Sigmoid colon (tissue), 7 donors: ENCODE data around the gene RETN. TPM values are rescaled to one million over a fixed set of nuclear protein-coding genes. Genes with fewer than 3 reads are reported as not detected.

Experiments
- DNase-seq: peaks from one replicate; pipeline ENCODE4 v3.0.0-alpha.2; 2019
- H3K27ac ChIP-seq, 4 donors: fragments of 200-600 bp; sonication (generic); one replicate each; pipeline ENCODE4 v1.5.1; 2016 to 2019; ENCODE audit warnings: mild to moderate bottlenecking in 1 of 4
- H3K27me3 ChIP-seq, 3 donors: fragments of 200-600 bp; sonication (generic); one replicate each; pipeline ENCODE4 v1.5.1; 2019; ENCODE audit warnings: mild to moderate bottlenecking in 1 of 3
- H3K36me3 ChIP-seq, 4 donors: fragments of 200-600 bp; sonication (generic); one replicate each; pipeline ENCODE4 v1.5.1; 2016 to 2019
- H3K4me1 ChIP-seq, 4 donors: fragments of 200-600 bp; sonication (generic); one replicate each; pipeline ENCODE4 v1.5.1; 2017 to 2019
- H3K4me3 ChIP-seq, 4 donors: fragments of 200-600 bp; sonication (generic); one replicate each; pipeline ENCODE4 v1.5.1; 2017 to 2019; ENCODE audit warnings: mild to moderate bottlenecking in 2 of 4, moderate library complexity in 1 of 4
- H3K9me3 ChIP-seq, 4 donors: fragments of 200-600 bp in 3 of 4; sonication (generic) in 3 of 4; one replicate each; pipeline versions ENCODE4 v1.5.1 to v1.6.1; 2013 to 2019
- EP300 ChIP-seq, 4 donors: sonication (generic); formaldehyde crosslinking; IDR thresholded peaks; one replicate each; pipeline ENCODE4 v1.6.1; 2017; ENCODE audit warnings: antibody characterized with exemption in 4 of 4
- POLR2A ChIP-seq, 2 donors: fragments of 450-650 bp; IDR thresholded peaks; one replicate each; pipeline ENCODE4 v1.6.1; 2016; ENCODE audit warnings: antibody characterized with exemption in 2 of 2, mild to moderate bottlenecking in 2 of 2, moderate library complexity in 2 of 2
- POLR2AphosphoS5 ChIP-seq, 4 donors: sonication (generic); formaldehyde crosslinking; IDR thresholded peaks; one replicate each; pipeline ENCODE4 v1.6.1; 2017; ENCODE audit warnings: antibody characterized with exemption in 4 of 4
- WGBS, 2 donors: extraction: QIAGEN DNeasy Blood & Tissue Kit; methylation state at CpG; one replicate each; pipeline ENCODE4 v1.1.7; 2013; 5-methylcytosine and 5-hydroxymethylcytosine counted together
- intact Hi-C: fragments of 100-400 bp; cut with DNase I; formaldehyde crosslinking; loops from one replicate; pipeline ENCODE4 v1.15.1; 2023
- polyA plus RNA-seq, 3 donors: library from polyadenylated mRNA; stranded (reverse); fragments of 200-250 nt; gene quantifications; one replicate each; pipeline ENCODE4 v1.2.3, GENCODE V29; 2013
- total RNA-seq, 4 donors: library from RNA; depleted of rRNA; stranded (reverse); fragments of >200 nt; gene quantifications; one replicate each; pipeline ENCODE4 v1.1.0, GENCODE V29; 2016
- TF ChIP-seq, protein P1 (sequence below), 4 experiments: fragments of 450-650 bp in 3 of 4; fragments of 200-600 bp in 1 of 4; IDR thresholded peaks; one replicate each; pipeline ENCODE4 v1.5.1; 2016 to 2019; ENCODE audit warnings: antibody characterized with exemption in 4 of 4, mild to moderate bottlenecking in 3 of 4, moderate library complexity in 2 of 4
- donor health status: healthy with polysubstance abuse.
- donor health status: Bipolar disorder and iron deficiency.
- donor health status: healthy.

The RETN gene
- total and polyA plus RNA-seq, 7 donors = 3.6 to 38.1 (median 8.6) TPM; not detected in 4

DNA sequence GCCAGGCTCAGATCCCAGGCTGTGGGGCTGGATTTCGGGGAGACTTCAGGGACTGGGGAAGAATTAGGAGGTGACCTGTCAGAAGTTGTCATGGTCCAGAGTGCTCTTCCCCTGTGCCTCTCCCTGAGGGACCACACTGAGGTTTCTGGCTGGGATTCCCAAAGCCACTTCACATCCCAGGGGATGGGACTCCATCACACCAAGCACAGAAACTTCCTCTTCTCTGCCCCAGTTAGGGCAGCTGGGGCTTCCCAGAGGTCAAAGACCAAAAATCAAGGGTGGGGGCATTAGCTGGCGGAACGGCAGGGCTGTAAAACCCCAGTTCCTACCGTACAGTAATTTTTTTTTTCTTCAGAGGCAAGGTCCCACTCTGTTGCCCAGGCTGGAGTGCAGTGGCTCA is 25.6 kb downstream of the RETN start:
- intact Hi-C loops = no loop called here
- no peaks in the 10 kb centered on the region for H3K9me3 ChIP-seq
- TF ChIP-seq POLR2AphosphoS5 (IDR thresholded peaks at IDR 0.05) = no peak
- TF ChIP-seq EP300 (IDR thresholded peaks at IDR 0.05) = no peak
- TF ChIP-seq POLR2A (IDR thresholded peaks at IDR 0.05) = no peak
- TF ChIP-seq, protein P1, sequence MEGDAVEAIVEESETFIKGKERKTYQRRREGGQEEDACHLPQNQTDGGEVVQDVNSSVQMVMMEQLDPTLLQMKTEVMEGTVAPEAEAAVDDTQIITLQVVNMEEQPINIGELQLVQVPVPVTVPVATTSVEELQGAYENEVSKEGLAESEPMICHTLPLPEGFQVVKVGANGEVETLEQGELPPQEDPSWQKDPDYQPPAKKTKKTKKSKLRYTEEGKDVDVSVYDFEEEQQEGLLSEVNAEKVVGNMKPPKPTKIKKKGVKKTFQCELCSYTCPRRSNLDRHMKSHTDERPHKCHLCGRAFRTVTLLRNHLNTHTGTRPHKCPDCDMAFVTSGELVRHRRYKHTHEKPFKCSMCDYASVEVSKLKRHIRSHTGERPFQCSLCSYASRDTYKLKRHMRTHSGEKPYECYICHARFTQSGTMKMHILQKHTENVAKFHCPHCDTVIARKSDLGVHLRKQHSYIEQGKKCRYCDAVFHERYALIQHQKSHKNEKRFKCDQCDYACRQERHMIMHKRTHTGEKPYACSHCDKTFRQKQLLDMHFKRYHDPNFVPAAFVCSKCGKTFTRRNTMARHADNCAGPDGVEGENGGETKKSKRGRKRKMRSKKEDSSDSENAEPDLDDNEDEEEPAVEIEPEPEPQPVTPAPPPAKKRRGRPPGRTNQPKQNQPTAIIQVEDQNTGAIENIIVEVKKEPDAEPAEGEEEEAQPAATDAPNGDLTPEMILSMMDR (IDR thresholded peaks at IDR 0.05) = no peak
- no peak overlapping the region for H3K27ac ChIP-seq
- DNase-seq = no peak
- H3K36me3 ChIP-seq = no peaks in the 10 kb centered on the region
- WGBS, 2 donors = 25 to 41% methylated on average over 4 of the region's 4 CpGs
- peaks cover 5 to 52% (median 26%) of the 10 kb centered on the region in 3 donors for H3K27me3 ChIP-seq
- no peaks in the 10 kb centered on the region for H3K4me1 ChIP-seq
- H3K4me3 ChIP-seq = no peak overlapping the region

DNA sequence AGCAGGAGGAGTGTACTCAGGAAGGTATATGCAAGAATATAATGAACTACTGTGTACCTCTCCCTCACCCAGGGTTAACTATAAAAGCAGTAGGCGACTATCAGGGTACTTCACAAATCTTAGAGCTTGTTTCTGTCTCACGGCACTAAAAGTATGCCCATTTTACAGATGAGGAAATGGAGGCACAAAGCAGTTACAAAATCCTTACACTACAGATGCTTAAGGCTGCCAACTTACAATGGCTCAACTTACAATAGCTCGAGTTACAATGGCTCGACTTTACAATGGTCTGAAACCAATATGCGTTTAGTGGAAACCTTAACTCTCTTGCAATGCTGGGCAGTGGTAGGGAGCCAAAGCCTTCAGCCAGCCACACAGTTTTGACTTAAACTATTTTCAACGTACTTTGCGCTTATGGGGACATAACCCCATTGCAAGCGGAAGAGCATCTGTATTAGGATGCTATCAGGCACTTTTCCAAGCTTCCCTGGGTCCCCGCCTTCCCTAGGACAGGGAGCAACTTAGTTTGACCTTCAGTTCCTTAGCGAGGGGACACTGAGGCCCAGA is 29.0 kb downstream of the RETN start:
- no peaks in the 10 kb centered on the region for H3K4me1 ChIP-seq
- H3K27me3 ChIP-seq = peaks cover 5 to 51% (median 35%) of the 10 kb centered on the region in 3 donors
- no peak for DNase-seq
- H3K36me3 ChIP-seq = no peaks in the 10 kb centered on the region
- H3K9me3 ChIP-seq = no peaks in the 10 kb centered on the region
- no peak overlapping the region for H3K4me3 ChIP-seq
- intact Hi-C loops = no loop called here
- TF ChIP-seq, protein P1 (IDR thresholded peaks at IDR 0.05) = no peak
- no peak for TF ChIP-seq POLR2A (IDR thresholded peaks at IDR 0.05)
- TF ChIP-seq POLR2AphosphoS5 (IDR thresholded peaks at IDR 0.05) = no peak
- no peak for TF ChIP-seq EP300 (IDR thresholded peaks at IDR 0.05)
- H3K27ac ChIP-seq = no peak overlapping the region
- 75 to 85% methylated on average over 10 of the region's 10 CpGs for WGBS, 2 donors

DNA sequence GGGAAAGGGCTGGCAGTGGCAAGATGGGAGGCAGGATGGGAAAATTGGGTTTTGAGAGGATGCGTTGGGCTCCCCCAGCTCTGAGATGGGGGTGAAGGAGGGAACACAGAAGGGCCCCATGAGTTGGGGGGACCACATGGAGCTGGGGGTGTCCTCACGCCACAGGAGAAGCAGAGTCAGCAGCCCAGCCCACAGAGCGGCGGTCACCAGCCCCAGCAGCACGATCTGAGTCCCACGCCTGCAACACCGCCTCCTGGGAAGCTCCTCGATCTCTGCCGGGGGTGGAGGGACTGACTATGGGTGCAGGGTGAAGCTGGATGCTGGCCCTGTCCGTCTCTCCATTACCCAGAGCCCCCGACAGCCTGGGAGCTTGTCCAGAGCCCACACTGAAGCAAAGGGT is 29.7 kb downstream of the RETN start:
- Histone ChIP-seq H3K9me3 (no peaks in the 10 kb centered on the region), H3K4me1 (no peaks in the 10 kb centered on the region), H3K4me3 (no peak overlapping the region), H3K27ac (no peak overlapping the region), H3K27me3 (peaks cover 5 to 55% (median 35%) of the 10 kb centered on the region in 3 donors), H3K36me3 (no peaks in the 10 kb centered on the region)
- intact Hi-C loops = no loop called here
- no peak for DNase-seq
- TF ChIP-seq, protein P1 (IDR thresholded peaks at IDR 0.05) = no peak
- no peak for TF ChIP-seq EP300 (IDR thresholded peaks at IDR 0.05)
- TF ChIP-seq POLR2AphosphoS5 (IDR thresholded peaks at IDR 0.05) = no peak
- TF ChIP-seq POLR2A (IDR thresholded peaks at IDR 0.05) = no peak
- 24 to 45% methylated on average over 11 of the region's 11 CpGs for WGBS, 2 donors

DNA sequence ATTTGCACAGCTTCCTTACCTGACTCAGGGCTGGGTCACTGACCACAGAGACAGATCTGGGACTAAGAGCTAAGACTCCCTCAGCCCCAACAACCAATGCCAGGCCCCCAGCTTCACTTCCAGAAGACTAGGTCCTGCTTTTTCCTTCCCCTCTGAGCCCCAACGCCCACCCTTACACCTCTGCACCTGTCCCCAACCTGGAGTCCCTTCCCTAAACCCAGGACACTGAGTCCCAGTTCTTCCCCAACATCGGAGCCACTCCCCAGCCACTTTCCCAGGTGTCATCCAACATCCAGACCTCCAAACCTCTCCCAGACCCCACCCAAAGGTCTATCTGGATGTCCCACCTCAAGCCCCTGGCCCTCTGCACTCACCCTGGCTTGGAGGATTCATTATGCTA is 30.2 kb downstream of the RETN start:
- peaks cover 5 to 58% (median 35%) of the 10 kb centered on the region in 3 donors for H3K27me3 ChIP-seq
- WGBS, 2 donors = 26 to 37% methylated on average over 2 of the region's 2 CpGs
- intact Hi-C loops = no loop called here
- no peaks in the 10 kb centered on the region for H3K4me1 ChIP-seq
- no peak overlapping the region for H3K4me3 ChIP-seq
- DNase-seq = no peak
- no peaks in the 10 kb centered on the region for H3K36me3 ChIP-seq
- no peak overlapping the region for H3K27ac ChIP-seq
- TF ChIP-seq POLR2A (IDR thresholded peaks at IDR 0.05) = no peak
- no peak for TF ChIP-seq EP300 (IDR thresholded peaks at IDR 0.05)
- TF ChIP-seq, protein P1 (IDR thresholded peaks at IDR 0.05) = no peak
- TF ChIP-seq POLR2AphosphoS5 (IDR thresholded peaks at IDR 0.05) = no peak
- H3K9me3 ChIP-seq = no peaks in the 10 kb centered on the region
